Fibroblast of lung (primary cell): ENCODE results near the gene LRRC10.

Experiments
- CTCF ChIP-seq, 2 donors: IDR thresholded peaks in 1 of 2; conservative IDR thresholded peaks in 1 of 2; 1 replicate in 1 of 2; 2 replicates in 1 of 2; pipeline ENCODE4 v1.5.1; 2011 to 2012; ENCODE audit warnings: low read length in 2 of 2, control low read depth in 1 of 2, inconsistent platforms in 1 of 2, low read depth in 1 of 2, mild to moderate bottlenecking in 1 of 2
- EZH2 ChIP-seq: IDR thresholded peaks from 2 replicates; pipeline ENCODE4 v1.5.1; 2012; ENCODE audit warnings: low read length, control low read depth, mild to moderate bottlenecking; ENCODE audit errors: missing control alignments

GRCh38 chr12:69660164-69660863, 49.6 kb upstream of the LRRC10 start:
- TF ChIP-seq CTCF (conservative IDR thresholded peaks at IDR 0.05 in 1 of 2, IDR thresholded peaks at IDR 0.05 in 1 of 2; ENCODE audit: low read depth in 1 of 2, low read length in 2 of 2) (no peak), EZH2 (no peak)
